HepG2 (cell line): ENCODE data around the gene ABHD4. TPM values are rescaled to one million over a fixed set of nuclear protein-coding genes. Genes with fewer than 3 reads are reported as not detected.

Source experiments
- BRCA1 ChIP-seq: sonication (generic); formaldehyde crosslinking; IDR thresholded peaks from 2 replicates; pipeline ENCODE4 v1.4.0; 2020; ENCODE audit warnings: missing genetic modification reagents
- FOXC1 ChIP-seq: sonication (generic); formaldehyde crosslinking; IDR thresholded peaks from 2 replicates; pipeline ENCODE4 v1.8.0; 2022; ENCODE audit warnings: mild to moderate bottlenecking, missing genetic modification reagents, borderline replicate concordance
- HMG20A ChIP-seq: IDR thresholded peaks from 2 replicates; pipeline ENCODE4 v1.6.1; 2016; ENCODE audit warnings: borderline replicate concordance
- TCF12 ChIP-seq, 2 experiments: fragments of 450-650 bp in 1 of 2; sonication (generic) in 1 of 2; formaldehyde crosslinking in 1 of 2; IDR thresholded peaks; 2 replicates each; pipeline versions ENCODE4 v1.6.1 to v1.8.0; 2017 to 2022; ENCODE audit warnings: antibody characterized with exemption in 1 of 2, mild to moderate bottlenecking in 1 of 2, missing genetic modification reagents in 1 of 2, moderate library complexity in 1 of 2
- ZNF430 ChIP-seq: sonication (generic); formaldehyde crosslinking; IDR thresholded peaks from 2 replicates; pipeline ENCODE4 v1.9.0; 2021; ENCODE audit warnings: mild to moderate bottlenecking, missing genetic modification reagents
- ZNF607 ChIP-seq: sonication (generic); formaldehyde crosslinking; IDR thresholded peaks from 2 replicates; pipeline ENCODE4 v1.5.1; 2020; ENCODE audit warnings: missing genetic modification reagents, mild to moderate bottlenecking, borderline replicate concordance
- ZNF678 ChIP-seq: sonication (generic); formaldehyde crosslinking; IDR thresholded peaks from 2 replicates; pipeline ENCODE4 v1.4.0; 2020; ENCODE audit warnings: mild to moderate bottlenecking, missing genetic modification reagents
- polyA plus RNA-seq, 8 experiments: library from polyadenylated mRNA; depleted of rRNA in 3 of 8; stranded (reverse) in 7 of 8; unstranded in 1 of 8; fragments of >200 nt; fragmentation: Illumina TruSeq in 4 of 8; extraction: Trizol in 4 of 8; gene quantifications; 2 replicates each; pipeline versions ENCODE4 v1.2.1 to v1.2.3, GENCODE V29; 2011 to 2016; ENCODE audit warnings: low read depth in 4 of 8, missing spikeins in 1 of 8, mixed read lengths in 1 of 8; ENCODE audit not compliant: insufficient read depth in 1 of 8
- total RNA-seq, 5 experiments: library from RNA; depleted of rRNA; stranded (reverse); fragments of >200 nt; fragmentation: Illumina TruSeq; extraction: Trizol; gene quantifications; 2 replicates each; pipeline ENCODE4 v1.2.3, GENCODE V29; 2016; ENCODE audit warnings: low read depth in 1 of 5
- TF ChIP-seq, protein P1 (sequence below): sonication (generic); formaldehyde crosslinking; IDR thresholded peaks from 2 replicates; pipeline ENCODE4 v1.4.0; 2020; ENCODE audit warnings: mild to moderate bottlenecking, missing genetic modification reagents, borderline replicate concordance
- TF ChIP-seq, protein P2 (sequence below), 2 experiments: sonication (generic) in 1 of 2; formaldehyde crosslinking in 1 of 2; IDR thresholded peaks; 2 replicates each; pipeline versions ENCODE4 v1.4.0 to v1.6.1; 2016 to 2020; ENCODE audit warnings: borderline replicate concordance in 1 of 2, low read depth in 1 of 2, mild to moderate bottlenecking in 1 of 2, missing genetic modification reagents in 1 of 2
- TF ChIP-seq, protein P3 (sequence below): sonication (generic); formaldehyde crosslinking; IDR thresholded peaks from 2 replicates; pipeline ENCODE4 v1.5.1; 2020; ENCODE audit warnings: mild to moderate bottlenecking, missing genetic modification reagents, borderline replicate concordance

Gene ABHD4
- total and polyA plus RNA-seq, 2 of the 13 experiments (the other 11 are each of a cell fraction or from before 2014, with no cell fraction given): 16.1 to 47.5 TPM

DNA sequence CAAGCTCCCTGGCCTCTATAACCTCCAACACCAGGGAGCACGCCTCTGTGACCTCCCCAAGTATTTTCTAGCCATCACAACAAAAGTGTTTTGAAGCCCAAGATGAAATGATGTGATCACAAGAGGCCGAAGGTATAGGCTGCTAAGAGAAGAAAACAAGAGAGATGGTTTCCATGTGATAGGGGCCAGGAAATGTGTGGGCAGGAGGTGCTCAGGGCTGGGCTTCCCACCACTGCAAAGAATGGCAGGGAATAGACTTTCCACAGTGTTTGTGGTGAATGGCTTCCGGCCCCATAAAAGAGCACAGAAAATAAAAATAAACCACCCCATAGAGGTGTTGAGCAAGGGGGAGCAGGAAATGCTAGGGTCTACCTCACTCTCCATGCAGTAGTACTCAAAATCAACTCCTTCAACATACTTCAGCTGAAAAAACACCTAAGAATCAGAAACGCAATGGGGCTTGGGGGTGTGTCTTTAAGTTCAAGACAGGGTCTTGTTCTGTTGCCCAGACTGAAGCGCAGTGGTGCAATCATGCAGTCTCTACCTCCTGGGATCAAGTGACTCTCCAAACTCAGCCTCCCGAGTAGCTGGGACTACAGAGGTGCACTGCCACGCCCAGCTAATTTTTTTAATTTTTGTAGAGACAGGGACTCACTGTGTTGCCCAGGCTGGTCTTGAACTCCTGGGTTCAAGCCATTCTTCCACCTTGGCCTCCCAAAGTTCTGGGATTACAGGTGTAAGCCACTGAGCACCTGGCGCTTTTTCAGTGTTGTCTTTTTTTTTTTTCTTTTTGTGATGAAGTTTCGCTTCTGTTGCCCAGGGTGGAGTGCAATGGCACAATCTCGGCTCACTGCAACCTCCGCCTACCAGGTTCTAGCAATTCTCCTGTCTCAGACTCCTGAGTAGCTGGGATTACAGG, 36.2 kb upstream of the ABHD4 start (continued):
- TF ChIP-seq, protein P1, sequence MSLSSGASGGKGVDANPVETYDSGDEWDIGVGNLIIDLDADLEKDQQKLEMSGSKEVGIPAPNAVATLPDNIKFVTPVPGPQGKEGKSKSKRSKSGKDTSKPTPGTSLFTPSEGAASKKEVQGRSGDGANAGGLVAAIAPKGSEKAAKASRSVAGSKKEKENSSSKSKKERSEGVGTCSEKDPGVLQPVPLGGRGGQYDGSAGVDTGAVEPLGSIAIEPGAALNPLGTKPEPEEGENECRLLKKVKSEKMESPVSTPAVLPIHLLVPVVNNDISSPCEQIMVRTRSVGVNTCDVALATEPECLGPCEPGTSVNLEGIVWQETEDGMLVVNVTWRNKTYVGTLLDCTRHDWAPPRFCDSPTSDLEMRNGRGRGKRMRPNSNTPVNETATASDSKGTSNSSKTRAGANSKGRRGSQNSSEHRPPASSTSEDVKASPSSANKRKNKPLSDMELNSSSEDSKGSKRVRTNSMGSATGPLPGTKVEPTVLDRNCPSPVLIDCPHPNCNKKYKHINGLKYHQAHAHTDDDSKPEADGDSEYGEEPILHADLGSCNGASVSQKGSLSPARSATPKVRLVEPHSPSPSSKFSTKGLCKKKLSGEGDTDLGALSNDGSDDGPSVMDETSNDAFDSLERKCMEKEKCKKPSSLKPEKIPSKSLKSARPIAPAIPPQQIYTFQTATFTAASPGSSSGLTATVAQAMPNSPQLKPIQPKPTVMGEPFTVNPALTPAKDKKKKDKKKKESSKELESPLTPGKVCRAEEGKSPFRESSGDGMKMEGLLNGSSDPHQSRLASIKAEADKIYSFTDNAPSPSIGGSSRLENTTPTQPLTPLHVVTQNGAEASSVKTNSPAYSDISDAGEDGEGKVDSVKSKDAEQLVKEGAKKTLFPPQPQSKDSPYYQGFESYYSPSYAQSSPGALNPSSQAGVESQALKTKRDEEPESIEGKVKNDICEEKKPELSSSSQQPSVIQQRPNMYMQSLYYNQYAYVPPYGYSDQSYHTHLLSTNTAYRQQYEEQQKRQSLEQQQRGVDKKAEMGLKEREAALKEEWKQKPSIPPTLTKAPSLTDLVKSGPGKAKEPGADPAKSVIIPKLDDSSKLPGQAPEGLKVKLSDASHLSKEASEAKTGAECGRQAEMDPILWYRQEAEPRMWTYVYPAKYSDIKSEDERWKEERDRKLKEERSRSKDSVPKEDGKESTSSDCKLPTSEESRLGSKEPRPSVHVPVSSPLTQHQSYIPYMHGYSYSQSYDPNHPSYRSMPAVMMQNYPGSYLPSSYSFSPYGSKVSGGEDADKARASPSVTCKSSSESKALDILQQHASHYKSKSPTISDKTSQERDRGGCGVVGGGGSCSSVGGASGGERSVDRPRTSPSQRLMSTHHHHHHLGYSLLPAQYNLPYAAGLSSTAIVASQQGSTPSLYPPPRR (CRISPR knock-in tag): no peak
- TF ChIP-seq ZNF430 (CRISPR knock-in tag): 0 out of 2 replicates have a peak, but pooled peaks have one; percentile 50
- TF ChIP-seq TCF12 (IDR thresholded peaks at IDR 0.05): no peak
- TF ChIP-seq TCF12 (CRISPR knock-in tag; IDR thresholded peaks at IDR 0.05): peak; percentile 17; the same call in 1 of the 2 replicates
- no peak for TF ChIP-seq HMG20A (CRISPR knock-in tag)
- no peak for TF ChIP-seq FOXC1 (CRISPR knock-in tag)
- TF ChIP-seq ZNF678 (CRISPR knock-in tag): no peak
- no peak; the same call in 1 of the 2 replicates for TF ChIP-seq ZNF607 (CRISPR knock-in tag)
- TF ChIP-seq, protein P2, sequence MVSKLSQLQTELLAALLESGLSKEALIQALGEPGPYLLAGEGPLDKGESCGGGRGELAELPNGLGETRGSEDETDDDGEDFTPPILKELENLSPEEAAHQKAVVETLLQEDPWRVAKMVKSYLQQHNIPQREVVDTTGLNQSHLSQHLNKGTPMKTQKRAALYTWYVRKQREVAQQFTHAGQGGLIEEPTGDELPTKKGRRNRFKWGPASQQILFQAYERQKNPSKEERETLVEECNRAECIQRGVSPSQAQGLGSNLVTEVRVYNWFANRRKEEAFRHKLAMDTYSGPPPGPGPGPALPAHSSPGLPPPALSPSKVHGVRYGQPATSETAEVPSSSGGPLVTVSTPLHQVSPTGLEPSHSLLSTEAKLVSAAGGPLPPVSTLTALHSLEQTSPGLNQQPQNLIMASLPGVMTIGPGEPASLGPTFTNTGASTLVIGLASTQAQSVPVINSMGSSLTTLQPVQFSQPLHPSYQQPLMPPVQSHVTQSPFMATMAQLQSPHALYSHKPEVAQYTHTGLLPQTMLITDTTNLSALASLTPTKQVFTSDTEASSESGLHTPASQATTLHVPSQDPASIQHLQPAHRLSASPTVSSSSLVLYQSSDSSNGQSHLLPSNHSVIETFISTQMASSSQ (IDR thresholded peaks at IDR 0.05; ENCODE audit: low read depth): no peak
- TF ChIP-seq, protein P2 (CRISPR knock-in tag; IDR thresholded peaks at IDR 0.05; ENCODE audit: borderline replicate concordance): no peak
- no peak; the same call in 1 of the 2 replicates for TF ChIP-seq BRCA1 (CRISPR knock-in tag)
- TF ChIP-seq, protein P3, sequence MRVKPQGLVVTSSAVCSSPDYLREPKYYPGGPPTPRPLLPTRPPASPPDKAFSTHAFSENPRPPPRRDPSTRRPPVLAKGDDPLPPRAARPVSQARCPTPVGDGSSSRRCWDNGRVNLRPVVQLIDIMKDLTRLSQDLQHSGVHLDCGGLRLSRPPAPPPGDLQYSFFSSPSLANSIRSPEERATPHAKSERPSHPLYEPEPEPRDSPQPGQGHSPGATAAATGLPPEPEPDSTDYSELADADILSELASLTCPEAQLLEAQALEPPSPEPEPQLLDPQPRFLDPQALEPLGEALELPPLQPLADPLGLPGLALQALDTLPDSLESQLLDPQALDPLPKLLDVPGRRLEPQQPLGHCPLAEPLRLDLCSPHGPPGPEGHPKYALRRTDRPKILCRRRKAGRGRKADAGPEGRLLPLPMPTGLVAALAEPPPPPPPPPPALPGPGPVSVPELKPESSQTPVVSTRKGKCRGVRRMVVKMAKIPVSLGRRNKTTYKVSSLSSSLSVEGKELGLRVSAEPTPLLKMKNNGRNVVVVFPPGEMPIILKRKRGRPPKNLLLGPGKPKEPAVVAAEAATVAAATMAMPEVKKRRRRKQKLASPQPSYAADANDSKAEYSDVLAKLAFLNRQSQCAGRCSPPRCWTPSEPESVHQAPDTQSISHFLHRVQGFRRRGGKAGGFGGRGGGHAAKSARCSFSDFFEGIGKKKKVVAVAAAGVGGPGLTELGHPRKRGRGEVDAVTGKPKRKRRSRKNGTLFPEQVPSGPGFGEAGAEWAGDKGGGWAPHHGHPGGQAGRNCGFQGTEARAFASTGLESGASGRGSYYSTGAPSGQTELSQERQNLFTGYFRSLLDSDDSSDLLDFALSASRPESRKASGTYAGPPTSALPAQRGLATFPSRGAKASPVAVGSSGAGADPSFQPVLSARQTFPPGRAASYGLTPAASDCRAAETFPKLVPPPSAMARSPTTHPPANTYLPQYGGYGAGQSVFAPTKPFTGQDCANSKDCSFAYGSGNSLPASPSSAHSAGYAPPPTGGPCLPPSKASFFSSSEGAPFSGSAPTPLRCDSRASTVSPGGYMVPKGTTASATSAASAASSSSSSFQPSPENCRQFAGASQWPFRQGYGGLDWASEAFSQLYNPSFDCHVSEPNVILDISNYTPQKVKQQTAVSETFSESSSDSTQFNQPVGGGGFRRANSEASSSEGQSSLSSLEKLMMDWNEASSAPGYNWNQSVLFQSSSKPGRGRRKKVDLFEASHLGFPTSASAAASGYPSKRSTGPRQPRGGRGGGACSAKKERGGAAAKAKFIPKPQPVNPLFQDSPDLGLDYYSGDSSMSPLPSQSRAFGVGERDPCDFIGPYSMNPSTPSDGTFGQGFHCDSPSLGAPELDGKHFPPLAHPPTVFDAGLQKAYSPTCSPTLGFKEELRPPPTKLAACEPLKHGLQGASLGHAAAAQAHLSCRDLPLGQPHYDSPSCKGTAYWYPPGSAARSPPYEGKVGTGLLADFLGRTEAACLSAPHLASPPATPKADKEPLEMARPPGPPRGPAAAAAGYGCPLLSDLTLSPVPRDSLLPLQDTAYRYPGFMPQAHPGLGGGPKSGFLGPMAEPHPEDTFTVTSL (CRISPR knock-in tag): no peak; the same call in 1 of the 2 replicates
